K562 (cell line): ENCODE measurements around the gene TFAP2D.

Experiments used
- CEBPB ChIP-seq: fragments of 450-650 bp; IDR thresholded peaks from 2 replicates; pipeline ENCODE4 v1.6.1; 2016; ENCODE audit warnings: missing genetic modification characterization, missing compliant biosample characterization
- ETV1 ChIP-seq: fragments of 450-650 bp; conservative IDR thresholded peaks from 2 replicates; pipeline ENCODE4 v1.6.1; 2016; ENCODE audit warnings: missing genetic modification characterization, control low read depth, low read depth, missing compliant biosample characterization
- TF ChIP-seq, protein P1 (sequence below): conservative IDR thresholded peaks from 2 replicates; pipeline ENCODE4 v1.6.1; 2011; ENCODE audit warnings: low read depth, mild to moderate bottlenecking, low read length; ENCODE audit not compliant: control insufficient read depth
- TF ChIP-seq, protein P2 (sequence below): sonication (generic); formaldehyde crosslinking; IDR thresholded peaks from 2 replicates; pipeline ENCODE4 v1.8.0; 2023; ENCODE audit warnings: mild to moderate bottlenecking, missing genetic modification reagents

DNA sequence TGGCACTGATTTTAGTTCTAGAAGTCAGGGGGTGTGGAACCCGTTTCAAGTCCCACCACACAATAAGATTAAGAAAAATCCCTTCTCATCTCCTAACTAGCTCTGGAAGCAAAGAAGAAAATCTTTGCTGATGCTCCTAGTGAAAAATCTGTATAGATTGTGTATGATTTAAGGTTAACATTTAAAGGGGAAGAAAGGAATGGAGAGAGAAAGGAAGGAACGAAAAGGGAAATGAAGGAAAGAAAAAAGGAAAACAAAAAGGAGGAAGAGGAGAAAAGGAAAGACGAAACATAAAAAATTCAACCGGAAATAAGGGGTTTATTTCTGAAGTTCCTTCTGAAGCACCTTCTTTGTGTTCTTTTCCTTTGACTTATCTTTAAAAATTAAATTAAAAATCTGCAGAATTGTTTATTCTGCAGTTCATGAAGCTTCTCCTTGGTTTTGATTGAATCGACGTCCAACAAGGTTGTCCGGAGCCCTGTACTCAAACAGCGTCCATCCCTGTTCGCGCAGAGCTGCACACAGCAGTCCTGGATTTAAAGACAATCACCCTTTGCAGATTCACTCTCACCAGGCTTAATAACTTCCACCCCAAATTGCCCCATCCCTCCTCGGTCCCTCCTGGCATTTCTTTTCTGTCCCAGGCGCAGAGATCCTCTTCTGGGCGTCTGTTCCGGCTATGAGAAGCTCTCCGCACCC lies 103.8 kb downstream of the TFAP2D start:
- TF ChIP-seq, protein P1, sequence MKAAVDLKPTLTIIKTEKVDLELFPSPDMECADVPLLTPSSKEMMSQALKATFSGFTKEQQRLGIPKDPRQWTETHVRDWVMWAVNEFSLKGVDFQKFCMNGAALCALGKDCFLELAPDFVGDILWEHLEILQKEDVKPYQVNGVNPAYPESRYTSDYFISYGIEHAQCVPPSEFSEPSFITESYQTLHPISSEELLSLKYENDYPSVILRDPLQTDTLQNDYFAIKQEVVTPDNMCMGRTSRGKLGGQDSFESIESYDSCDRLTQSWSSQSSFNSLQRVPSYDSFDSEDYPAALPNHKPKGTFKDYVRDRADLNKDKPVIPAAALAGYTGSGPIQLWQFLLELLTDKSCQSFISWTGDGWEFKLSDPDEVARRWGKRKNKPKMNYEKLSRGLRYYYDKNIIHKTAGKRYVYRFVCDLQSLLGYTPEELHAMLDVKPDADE: no peak
- TF ChIP-seq, protein P2, sequence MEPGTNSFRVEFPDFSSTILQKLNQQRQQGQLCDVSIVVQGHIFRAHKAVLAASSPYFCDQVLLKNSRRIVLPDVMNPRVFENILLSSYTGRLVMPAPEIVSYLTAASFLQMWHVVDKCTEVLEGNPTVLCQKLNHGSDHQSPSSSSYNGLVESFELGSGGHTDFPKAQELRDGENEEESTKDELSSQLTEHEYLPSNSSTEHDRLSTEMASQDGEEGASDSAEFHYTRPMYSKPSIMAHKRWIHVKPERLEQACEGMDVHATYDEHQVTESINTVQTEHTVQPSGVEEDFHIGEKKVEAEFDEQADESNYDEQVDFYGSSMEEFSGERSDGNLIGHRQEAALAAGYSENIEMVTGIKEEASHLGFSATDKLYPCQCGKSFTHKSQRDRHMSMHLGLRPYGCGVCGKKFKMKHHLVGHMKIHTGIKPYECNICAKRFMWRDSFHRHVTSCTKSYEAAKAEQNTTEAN (CRISPR knock-in tag): no peak
- no peak for TF ChIP-seq ETV1 (tag)
- TF ChIP-seq CEBPB (tag): no peak
